ENCODE measurements around the gene TSPO2.
A peak's percentile ranks its signal among the peaks of the same experiment; 100 is the strongest.

TSPO2 gene

DNA sequence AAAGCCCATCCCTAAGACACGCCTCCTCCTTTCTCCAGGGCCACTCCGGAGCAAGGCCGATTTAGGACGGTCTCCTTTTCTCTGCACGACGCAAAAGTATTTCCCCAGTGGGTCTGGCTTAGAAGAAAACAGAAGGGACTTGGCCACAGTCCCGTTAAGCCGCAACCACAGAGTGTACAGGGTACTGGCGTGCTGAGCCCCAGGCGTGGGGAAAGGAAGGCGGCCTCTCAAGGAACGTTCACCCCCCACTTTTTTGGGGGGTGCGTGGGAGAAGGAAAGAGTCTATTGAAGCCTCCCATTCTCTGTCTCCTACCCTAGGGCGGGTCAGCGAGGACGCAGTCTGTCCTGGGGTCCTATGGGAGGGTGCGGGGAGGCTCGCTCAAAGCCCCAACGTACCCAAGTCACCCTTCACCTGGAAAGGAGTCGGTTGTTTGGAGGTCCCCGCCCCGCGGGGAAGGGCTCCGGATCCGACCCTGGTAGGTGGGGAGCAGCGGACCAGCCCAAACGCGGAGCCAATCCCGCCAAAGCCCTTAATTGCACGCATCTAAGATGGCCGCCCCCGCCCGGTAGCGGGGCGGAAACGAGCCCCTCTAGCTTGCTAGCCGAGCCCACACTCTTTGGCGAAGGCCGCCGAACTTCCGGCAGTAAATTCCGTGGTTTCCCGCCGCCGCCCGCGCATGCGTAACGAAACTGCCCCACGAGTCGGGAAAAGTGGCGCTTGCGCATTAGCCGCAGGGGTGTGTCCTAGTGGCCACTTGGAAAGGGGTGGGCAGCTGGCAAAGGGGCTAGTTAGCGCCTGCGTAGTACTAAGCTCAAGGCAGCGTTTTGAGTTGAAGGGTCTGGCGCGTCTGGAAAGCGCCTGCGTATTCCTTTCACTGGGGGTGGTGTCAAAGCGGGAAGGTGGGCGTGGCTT is 29.9 kb downstream of the TSPO2 start, which contains the start of gene OARD1:
Gene OARD1 (minus strand): TSS at position 434 of the 913 bp plus-strand sequence. CDS start 722 bp downstream, outside the sequence.
- Histone ChIP-seq H3K9me3 (ENCODE audit: insufficient read depth, low read depth, low read length) (no peaks in the 10 kb centered on the region), H3K27ac (ENCODE audit: low read length) (peak within 1 kb of the TSS; percentile 99), H3K9ac (ENCODE audit: low read depth, low read length) (peak within 1 kb of the TSS; percentile 99), H3K4me3 (ENCODE audit: low read length) (peak within 1 kb of the TSS; percentile 84), H3K4me1 (ENCODE audit: insufficient read depth, low read length) (peaks cover 21% of the 10 kb centered on the region; the same call in 1 of the 2 replicates), H3K27me3 (ENCODE audit: insufficient read depth, low read length) (no peaks in the 10 kb centered on the region), H3K36me3 (ENCODE audit: insufficient read depth, low read depth, low read length) (peaks cover 44% of the 10 kb centered on the region)

DNA sequence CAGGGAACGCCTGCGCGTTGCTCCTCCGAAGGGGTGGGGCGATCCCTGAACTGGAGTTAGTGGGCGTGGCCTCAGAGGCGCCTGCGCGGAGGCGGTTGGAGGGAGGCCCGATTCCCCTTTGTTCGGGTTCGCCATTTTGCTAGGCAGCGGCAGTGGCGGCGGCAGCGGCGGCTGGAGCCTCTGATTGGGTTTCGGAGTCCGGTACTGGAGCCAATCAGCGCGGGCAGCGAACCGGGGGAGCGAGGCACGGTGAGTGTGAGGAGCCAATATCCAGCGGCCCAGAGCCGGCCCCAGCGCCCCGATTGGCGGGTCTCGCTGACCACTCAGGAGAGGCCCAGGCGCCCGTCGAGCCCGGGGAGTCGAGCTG is 30.6 kb downstream of the TSPO2 start, which contains the start of gene NFYA:
Gene NFYA (plus strand): TSS at position 139 of the 367 bp plus-strand sequence. CDS start 6,116 bp downstream, outside the sequence.
- H3K27me3 ChIP-seq (ENCODE audit: insufficient read depth, low read length) = no peaks in the 10 kb centered on the region
- H3K4me3 ChIP-seq (ENCODE audit: low read length) = peak within 1 kb of the TSS; percentile 84
- H3K4me1 ChIP-seq (ENCODE audit: insufficient read depth, low read length) = peaks cover 21% of the 10 kb centered on the region; the same call in 1 of the 2 replicates

DNA sequence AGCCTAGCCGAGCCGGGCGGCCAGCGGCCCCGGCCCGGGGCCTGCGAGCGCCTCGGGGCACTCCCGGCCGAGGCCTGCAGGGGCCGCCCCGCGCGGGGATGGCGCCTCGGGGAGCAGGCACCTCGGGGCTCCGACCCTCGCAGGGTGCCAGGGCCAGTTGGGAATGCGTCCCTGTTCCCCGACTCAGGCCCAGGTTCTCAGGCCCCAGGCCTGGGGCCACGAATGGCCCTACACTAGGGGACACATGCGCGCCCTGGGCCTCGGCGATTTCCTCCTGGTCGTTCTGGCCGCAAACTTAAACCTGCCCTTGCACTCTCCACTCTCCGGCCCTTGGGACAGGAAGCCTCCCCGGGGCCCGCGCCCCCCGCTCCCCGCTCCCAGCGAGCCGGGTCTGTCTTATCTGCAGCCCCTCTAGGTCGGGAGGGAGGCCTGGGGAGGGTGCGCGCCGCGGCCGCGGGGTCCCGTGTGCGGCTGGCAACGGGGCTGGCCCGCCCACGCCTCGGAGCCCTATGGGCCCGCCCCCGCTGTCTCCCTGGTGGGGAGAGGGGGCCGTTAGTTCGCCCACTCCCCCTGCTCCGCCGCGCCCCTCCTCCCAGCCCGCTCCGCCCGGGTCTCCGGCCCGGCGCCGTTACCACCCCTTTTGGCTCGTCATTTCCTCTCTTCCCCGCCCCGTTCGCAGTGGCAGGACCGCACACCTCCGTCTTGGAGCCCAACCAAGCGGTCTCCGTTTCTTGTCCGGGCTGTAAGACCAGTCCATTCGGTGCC is 31.1 kb downstream of the TSPO2 start:
- H3K9me3 ChIP-seq (ENCODE audit: insufficient read depth, low read depth, low read length) = no peaks in the 10 kb centered on the region
- H3K27me3 ChIP-seq (ENCODE audit: insufficient read depth, low read length) = no peaks in the 10 kb centered on the region
- H3K4me3 ChIP-seq (ENCODE audit: low read length) = peak overlapping the region; percentile 80
- peak overlapping the region; percentile 99 for H3K9ac ChIP-seq (ENCODE audit: low read depth, low read length)
- H3K27ac ChIP-seq (ENCODE audit: low read length) = peak overlapping the region; percentile 83
- peaks cover 37% of the 10 kb centered on the region for H3K36me3 ChIP-seq (ENCODE audit: insufficient read depth, low read depth, low read length)
- H3K4me1 ChIP-seq (ENCODE audit: insufficient read depth, low read length) = peaks cover 21% of the 10 kb centered on the region; the same call in 1 of the 2 replicates

More for the DNA sequence above, 30.6 kb downstream of the TSPO2 start, which contains the start of gene NFYA:
- Histone ChIP-seq H3K36me3 (ENCODE audit: insufficient read depth, low read depth, low read length) (peaks cover 37% of the 10 kb centered on the region), H3K9me3 (ENCODE audit: insufficient read depth, low read depth, low read length) (no peaks in the 10 kb centered on the region), H3K27ac (ENCODE audit: low read length) (peak within 1 kb of the TSS; percentile 99), H3K9ac (ENCODE audit: low read depth, low read length) (peak within 1 kb of the TSS; percentile 99)

DNA sequence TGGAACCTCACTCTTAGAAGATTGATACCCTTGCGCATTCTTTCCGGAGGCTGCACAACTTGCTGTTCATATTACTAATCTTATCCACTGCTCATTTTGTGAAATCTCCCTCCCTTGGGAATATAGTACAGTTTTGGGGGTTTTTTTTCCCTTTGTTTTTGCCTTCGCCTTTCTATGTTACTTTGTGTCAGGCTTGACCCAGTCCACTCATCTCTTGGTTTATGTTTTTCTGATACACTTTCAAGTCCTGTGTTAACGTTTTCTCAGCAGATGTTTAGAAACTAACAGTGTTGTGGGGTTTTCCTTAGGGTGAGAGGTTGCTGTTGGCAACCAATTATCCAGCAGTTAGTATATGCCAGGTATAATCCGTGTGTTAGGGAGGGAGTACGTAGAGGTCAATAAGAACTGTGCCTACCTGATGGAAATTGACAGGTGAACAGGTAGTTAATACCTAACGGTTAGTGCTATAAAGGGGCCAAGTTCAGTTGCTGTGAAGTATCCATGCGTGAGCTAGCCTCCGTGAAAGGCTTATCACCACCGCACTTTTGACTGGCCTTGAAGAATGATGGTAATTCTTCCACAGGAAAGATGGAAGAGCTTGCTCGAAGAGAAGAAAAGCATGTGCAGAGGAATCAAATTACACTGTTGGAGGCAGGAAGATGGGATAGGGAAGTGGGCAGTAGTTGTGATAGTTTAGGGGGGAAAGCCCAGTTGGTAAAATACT is 31.9 kb downstream of the TSPO2 start:
- Histone ChIP-seq H3K4me1 (ENCODE audit: insufficient read depth, low read length) (peaks cover 21% of the 10 kb centered on the region; the same call in 1 of the 2 replicates), H3K36me3 (ENCODE audit: insufficient read depth, low read depth, low read length) (peaks cover 37% of the 10 kb centered on the region), H3K27ac (ENCODE audit: low read length) (peak overlapping the region; percentile 75), H3K4me3 (ENCODE audit: low read length) (peak overlapping the region; percentile 80), H3K27me3 (ENCODE audit: insufficient read depth, low read length) (no peaks in the 10 kb centered on the region), H3K9me3 (ENCODE audit: insufficient read depth, low read depth, low read length) (no peaks in the 10 kb centered on the region), H3K9ac (ENCODE audit: low read depth, low read length) (peak overlapping the region; percentile 99; the same call in 1 of the 2 replicates)

- Histone ChIP-seq H3K27me3 (ENCODE audit: insufficient read depth, low read length) (no peaks in the 10 kb centered on the region), H3K27ac (ENCODE audit: low read length) (peak overlapping the region; percentile 75), H3K4me1 (ENCODE audit: insufficient read depth, low read length) (peaks cover 21% of the 10 kb centered on the region; the same call in 1 of the 2 replicates), H3K36me3 (ENCODE audit: insufficient read depth, low read depth, low read length) (peaks cover 38% of the 10 kb centered on the region), H3K9ac (ENCODE audit: low read depth, low read length) (peak overlapping the region; percentile 99; the same call in 1 of the 2 replicates), H3K4me3 (ENCODE audit: low read length) (peak overlapping the region; percentile 80), H3K9me3 (ENCODE audit: insufficient read depth, low read depth, low read length) (no peaks in the 10 kb centered on the region)
Measured at GRCh38 chr6:41074692-41075436, 32.6 kb downstream of the TSPO2 start.

- H3K27me3 ChIP-seq (ENCODE audit: insufficient read depth, low read length) = no peaks in the 10 kb centered on the region
- H3K36me3 ChIP-seq (ENCODE audit: insufficient read depth, low read depth, low read length) = peaks cover 40% of the 10 kb centered on the region
- H3K9ac ChIP-seq (ENCODE audit: low read depth, low read length) = peak overlapping the region; percentile 99
- H3K27ac ChIP-seq (ENCODE audit: low read length) = no peak overlapping the region
- peak overlapping the region; percentile 80; the same call in 1 of the 2 replicates for H3K4me3 ChIP-seq (ENCODE audit: low read length)
- peaks cover 14% of the 10 kb centered on the region; the same call in 1 of the 2 replicates for H3K4me1 ChIP-seq (ENCODE audit: insufficient read depth, low read length)
- H3K9me3 ChIP-seq (ENCODE audit: insufficient read depth, low read depth, low read length) = no peaks in the 10 kb centered on the region
Measured at GRCh38 chr6:41075651-41076626, 33.7 kb downstream of the TSPO2 start.

DNA sequence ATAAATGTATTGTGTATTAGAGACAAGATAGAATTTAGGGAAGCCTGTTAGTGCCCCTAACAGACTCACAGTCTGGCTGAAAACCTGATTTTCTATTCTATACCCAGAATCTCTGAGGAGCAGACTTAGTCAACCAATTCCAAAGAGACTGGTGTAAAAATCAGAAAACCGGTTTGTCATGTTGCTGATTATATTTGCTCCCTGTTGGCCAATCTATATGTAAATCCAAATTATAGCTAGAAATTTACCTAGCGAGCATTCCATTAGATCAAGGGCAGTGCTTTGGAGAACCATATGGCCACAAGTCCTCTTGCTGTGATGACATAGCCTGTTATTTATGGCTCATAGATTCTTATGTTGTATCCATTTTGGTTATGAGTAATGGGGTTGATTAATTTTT is 35.3 kb downstream of the TSPO2 start:
- H3K9ac ChIP-seq (ENCODE audit: low read depth, low read length) = no peak overlapping the region
- no peak overlapping the region for H3K4me3 ChIP-seq (ENCODE audit: low read length)
- peaks cover 54% of the 10 kb centered on the region for H3K36me3 ChIP-seq (ENCODE audit: insufficient read depth, low read depth, low read length)
- H3K4me1 ChIP-seq (ENCODE audit: insufficient read depth, low read length) = peaks cover 13% of the 10 kb centered on the region; the same call in 1 of the 2 replicates
- no peak overlapping the region for H3K27ac ChIP-seq (ENCODE audit: low read length)
- no peaks in the 10 kb centered on the region for H3K27me3 ChIP-seq (ENCODE audit: insufficient read depth, low read length)
- H3K9me3 ChIP-seq (ENCODE audit: insufficient read depth, low read depth, low read length) = no peaks in the 10 kb centered on the region

GRCh38 chr6:41078101-41078500 is 35.8 kb downstream of the TSPO2 start:
- Histone ChIP-seq H3K4me1 (ENCODE audit: insufficient read depth, low read length) (peaks cover 13% of the 10 kb centered on the region; the same call in 1 of the 2 replicates), H3K4me3 (ENCODE audit: low read length) (no peak overlapping the region), H3K9me3 (ENCODE audit: insufficient read depth, low read depth, low read length) (no peaks in the 10 kb centered on the region), H3K27me3 (ENCODE audit: insufficient read depth, low read length) (no peaks in the 10 kb centered on the region), H3K36me3 (ENCODE audit: insufficient read depth, low read depth, low read length) (peaks cover 59% of the 10 kb centered on the region), H3K27ac (ENCODE audit: low read length) (no peak overlapping the region), H3K9ac (ENCODE audit: low read depth, low read length) (no peak overlapping the region)

GRCh38 chr6:41079080-41079479 is 36.8 kb downstream of the TSPO2 start:
- H3K9me3 ChIP-seq (ENCODE audit: insufficient read depth, low read depth, low read length) = no peaks in the 10 kb centered on the region

More at GRCh38 chr6:41079080-41079479, 36.8 kb downstream of the TSPO2 start:
- Histone ChIP-seq H3K4me3 (ENCODE audit: low read length) (no peak overlapping the region), H3K36me3 (ENCODE audit: insufficient read depth, low read depth, low read length) (peaks cover 69% of the 10 kb centered on the region), H3K27ac (ENCODE audit: low read length) (no peak overlapping the region), H3K27me3 (ENCODE audit: insufficient read depth, low read length) (no peaks in the 10 kb centered on the region), H3K9ac (ENCODE audit: low read depth, low read length) (no peak overlapping the region), H3K4me1 (ENCODE audit: insufficient read depth, low read length) (peaks cover 13% of the 10 kb centered on the region; the same call in 1 of the 2 replicates)
